ENCODE results near the gene C2orf74. TPM values are rescaled to one million over a fixed set of nuclear protein-coding genes. Genes with fewer than 3 reads are reported as not detected.

C2orf74 gene
- total and polyA plus RNA-seq, 2 experiments from 2014 or later: 5.7 to 21.5 TPM

DNA sequence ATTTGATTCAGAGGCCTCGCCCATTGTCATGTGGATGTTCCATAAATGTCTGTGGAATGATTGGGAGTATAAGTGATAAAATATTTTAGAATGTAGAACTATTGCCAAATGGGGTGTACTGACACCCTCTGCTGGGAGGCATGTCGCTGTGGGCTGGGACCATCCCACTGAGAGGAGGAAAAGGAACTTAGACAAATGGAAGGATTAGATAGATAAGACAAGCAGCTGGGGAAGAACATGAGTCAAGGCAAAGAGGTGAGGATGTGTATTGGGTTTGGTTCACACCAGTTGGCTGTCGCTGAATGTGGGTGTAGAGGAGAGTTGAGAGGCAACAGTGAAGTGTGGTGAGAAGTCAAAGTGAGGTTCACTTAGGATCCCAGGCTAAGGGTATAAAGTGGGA is 4.0 kb downstream of the C2orf74 start:
- Mint-ChIP-seq H3K36me3 (ENCODE audit: low read depth) (peaks cover 19% of the 10 kb centered on the region), H3K27me3 (ENCODE audit: insufficient read depth, low read depth, poor library complexity) (peaks cover 9% of the 10 kb centered on the region), H3K27ac (no peak overlapping the region), H3K4me3 (no peak overlapping the region), H3K9me3 (no peaks in the 10 kb centered on the region), H3K4me1 (no peaks in the 10 kb centered on the region)
- Histone ChIP-seq H2AFZ (no peak overlapping the region), H3K9me2 (ENCODE audit: insufficient read depth) (no peaks in the 10 kb centered on the region), H4K20me1 (replicated peaks; ENCODE audit: insufficient read depth) (no peaks in the 10 kb centered on the region), H3K27ac (ENCODE audit: low read depth) (no peak overlapping the region), H3K27me3 (ENCODE audit: insufficient read depth) (no peaks in the 10 kb centered on the region), H3K4me1 (ENCODE audit: insufficient read depth) (no peaks in the 10 kb centered on the region), H3K79me2 (replicated peaks; ENCODE audit: insufficient read depth) (no peaks in the 10 kb centered on the region), H3K4me3 (no peak overlapping the region), H3K4me2 (no peak overlapping the region), H3K36me3 (ENCODE audit: insufficient read depth) (no peaks in the 10 kb centered on the region), H3F3A (replicated peaks; ENCODE audit: low read depth) (no peaks in the 10 kb centered on the region)
- TF ChIP-seq, protein P1, sequence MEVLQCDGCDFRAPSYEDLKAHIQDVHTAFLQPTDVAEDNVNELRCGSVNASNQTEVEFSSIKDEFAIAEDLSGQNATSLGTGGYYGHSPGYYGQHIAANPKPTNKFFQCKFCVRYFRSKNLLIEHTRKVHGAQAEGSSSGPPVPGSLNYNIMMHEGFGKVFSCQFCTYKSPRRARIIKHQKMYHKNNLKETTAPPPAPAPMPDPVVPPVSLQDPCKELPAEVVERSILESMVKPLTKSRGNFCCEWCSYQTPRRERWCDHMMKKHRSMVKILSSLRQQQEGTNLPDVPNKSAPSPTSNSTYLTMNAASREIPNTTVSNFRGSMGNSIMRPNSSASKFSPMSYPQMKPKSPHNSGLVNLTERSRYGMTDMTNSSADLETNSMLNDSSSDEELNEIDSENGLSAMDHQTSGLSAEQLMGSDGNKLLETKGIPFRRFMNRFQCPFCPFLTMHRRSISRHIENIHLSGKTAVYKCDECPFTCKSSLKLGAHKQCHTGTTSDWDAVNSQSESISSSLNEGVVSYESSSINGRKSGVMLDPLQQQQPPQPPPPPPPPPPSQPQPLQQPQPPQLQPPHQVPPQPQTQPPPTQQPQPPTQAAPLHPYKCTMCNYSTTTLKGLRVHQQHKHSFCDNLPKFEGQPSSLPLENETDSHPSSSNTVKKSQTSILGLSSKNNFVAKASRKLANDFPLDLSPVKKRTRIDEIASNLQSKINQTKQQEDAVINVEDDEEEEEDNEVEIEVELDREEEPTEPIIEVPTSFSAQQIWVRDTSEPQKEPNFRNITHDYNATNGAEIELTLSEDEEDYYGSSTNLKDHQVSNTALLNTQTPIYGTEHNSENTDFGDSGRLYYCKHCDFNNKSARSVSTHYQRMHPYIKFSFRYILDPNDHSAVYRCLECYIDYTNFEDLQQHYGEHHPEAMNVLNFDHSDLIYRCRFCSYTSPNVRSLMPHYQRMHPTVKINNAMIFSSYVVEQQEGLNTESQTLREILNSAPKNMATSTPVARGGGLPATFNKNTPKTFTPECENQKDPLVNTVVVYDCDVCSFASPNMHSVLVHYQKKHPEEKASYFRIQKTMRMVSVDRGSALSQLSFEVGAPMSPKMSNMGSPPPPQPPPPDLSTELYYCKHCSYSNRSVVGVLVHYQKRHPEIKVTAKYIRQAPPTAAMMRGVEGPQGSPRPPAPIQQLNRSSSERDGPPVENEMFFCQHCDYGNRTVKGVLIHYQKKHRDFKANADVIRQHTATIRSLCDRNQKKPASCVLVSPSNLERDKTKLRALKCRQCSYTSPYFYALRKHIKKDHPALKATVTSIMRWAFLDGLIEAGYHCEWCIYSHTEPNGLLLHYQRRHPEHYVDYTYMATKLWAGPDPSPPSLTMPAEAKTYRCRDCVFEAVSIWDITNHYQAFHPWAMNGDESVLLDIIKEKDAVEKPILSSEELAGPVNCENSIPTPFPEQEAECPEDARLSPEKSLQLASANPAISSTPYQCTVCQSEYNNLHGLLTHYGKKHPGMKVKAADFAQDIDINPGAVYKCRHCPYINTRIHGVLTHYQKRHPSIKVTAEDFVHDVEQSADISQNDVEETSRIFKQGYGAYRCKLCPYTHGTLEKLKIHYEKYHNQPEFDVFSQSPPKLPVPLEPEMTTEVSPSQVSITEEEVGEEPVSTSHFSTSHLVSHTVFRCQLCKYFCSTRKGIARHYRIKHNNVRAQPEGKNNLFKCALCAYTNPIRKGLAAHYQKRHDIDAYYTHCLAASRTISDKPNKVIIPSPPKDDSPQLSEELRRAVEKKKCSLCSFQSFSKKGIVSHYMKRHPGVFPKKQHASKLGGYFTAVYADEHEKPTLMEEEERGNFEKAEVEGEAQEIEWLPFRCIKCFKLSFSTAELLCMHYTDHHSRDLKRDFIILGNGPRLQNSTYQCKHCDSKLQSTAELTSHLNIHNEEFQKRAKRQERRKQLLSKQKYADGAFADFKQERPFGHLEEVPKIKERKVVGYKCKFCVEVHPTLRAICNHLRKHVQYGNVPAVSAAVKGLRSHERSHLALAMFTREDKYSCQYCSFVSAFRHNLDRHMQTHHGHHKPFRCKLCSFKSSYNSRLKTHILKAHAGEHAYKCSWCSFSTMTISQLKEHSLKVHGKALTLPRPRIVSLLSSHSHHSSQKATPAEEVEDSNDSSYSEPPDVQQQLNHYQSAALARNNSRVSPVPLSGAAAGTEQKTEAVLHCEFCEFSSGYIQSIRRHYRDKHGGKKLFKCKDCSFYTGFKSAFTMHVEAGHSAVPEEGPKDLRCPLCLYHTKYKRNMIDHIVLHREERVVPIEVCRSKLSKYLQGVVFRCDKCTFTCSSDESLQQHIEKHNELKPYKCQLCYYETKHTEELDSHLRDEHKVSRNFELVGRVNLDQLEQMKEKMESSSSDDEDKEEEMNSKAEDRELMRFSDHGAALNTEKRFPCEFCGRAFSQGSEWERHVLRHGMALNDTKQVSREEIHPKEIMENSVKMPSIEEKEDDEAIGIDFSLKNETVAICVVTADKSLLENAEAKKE (CRISPR knock-in tag; IDR thresholded peaks at IDR 0.05): no peak
- TF ChIP-seq, protein P2, sequence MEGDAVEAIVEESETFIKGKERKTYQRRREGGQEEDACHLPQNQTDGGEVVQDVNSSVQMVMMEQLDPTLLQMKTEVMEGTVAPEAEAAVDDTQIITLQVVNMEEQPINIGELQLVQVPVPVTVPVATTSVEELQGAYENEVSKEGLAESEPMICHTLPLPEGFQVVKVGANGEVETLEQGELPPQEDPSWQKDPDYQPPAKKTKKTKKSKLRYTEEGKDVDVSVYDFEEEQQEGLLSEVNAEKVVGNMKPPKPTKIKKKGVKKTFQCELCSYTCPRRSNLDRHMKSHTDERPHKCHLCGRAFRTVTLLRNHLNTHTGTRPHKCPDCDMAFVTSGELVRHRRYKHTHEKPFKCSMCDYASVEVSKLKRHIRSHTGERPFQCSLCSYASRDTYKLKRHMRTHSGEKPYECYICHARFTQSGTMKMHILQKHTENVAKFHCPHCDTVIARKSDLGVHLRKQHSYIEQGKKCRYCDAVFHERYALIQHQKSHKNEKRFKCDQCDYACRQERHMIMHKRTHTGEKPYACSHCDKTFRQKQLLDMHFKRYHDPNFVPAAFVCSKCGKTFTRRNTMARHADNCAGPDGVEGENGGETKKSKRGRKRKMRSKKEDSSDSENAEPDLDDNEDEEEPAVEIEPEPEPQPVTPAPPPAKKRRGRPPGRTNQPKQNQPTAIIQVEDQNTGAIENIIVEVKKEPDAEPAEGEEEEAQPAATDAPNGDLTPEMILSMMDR (conservative IDR thresholded peaks at IDR 0.05; ENCODE audit: low read depth in 2 of 2): peak in 1 of 2 experiments; percentile 17; a peak in 2 of 4 replicates
- TF ChIP-seq ZNF331 (CRISPR knock-in tag; IDR thresholded peaks at IDR 0.05; ENCODE audit: low read depth) (no peak), NANOG (IDR thresholded peaks at IDR 0.05; ENCODE audit: borderline replicate concordance) (no peak)
- DNase-seq (ENCODE audit: low spot score) (no peak), ATAC-seq (no peak)

DNA sequence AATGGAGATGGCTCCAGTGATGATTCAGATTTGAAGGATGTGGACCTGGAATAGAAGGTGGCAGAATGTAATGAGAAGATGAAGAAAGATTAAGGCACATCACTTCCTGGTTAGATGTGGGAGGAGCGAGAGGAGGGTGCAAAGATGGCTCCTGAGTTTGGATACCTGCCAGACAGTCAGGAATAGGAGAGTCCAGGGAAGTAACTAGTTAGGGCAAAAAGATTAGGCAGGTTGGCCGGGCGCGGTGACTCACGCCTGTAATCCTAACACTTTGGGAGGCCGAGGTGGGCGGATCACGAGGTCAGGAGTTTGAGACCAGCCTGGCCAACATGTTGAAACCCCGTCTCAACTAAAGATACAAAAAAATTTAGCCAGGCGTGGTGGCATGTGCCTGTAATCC is 5.6 kb downstream of the C2orf74 start:
- H3K36me3 Mint-ChIP-seq (ENCODE audit: low read depth): peaks cover 19% of the 10 kb centered on the region
- Histone ChIP-seq H3K4me1 (ENCODE audit: insufficient read depth) (no peaks in the 10 kb centered on the region), H3F3A (replicated peaks; ENCODE audit: low read depth) (no peaks in the 10 kb centered on the region), H3K4me2 (no peak overlapping the region), H3K27me3 (ENCODE audit: insufficient read depth) (no peaks in the 10 kb centered on the region), H3K9me2 (ENCODE audit: insufficient read depth) (no peaks in the 10 kb centered on the region), H3K27ac (ENCODE audit: low read depth) (no peak overlapping the region), H4K20me1 (replicated peaks; ENCODE audit: insufficient read depth) (no peaks in the 10 kb centered on the region), H3K36me3 (ENCODE audit: insufficient read depth) (no peaks in the 10 kb centered on the region), H2AFZ (no peak overlapping the region), H3K79me2 (replicated peaks; ENCODE audit: insufficient read depth) (no peaks in the 10 kb centered on the region), H3K4me3 (no peak overlapping the region)
- ATAC-seq (no peak), DNase-seq (ENCODE audit: low spot score) (no peak)
- H3K4me3 Mint-ChIP-seq: no peak overlapping the region
- H3K9me3 Mint-ChIP-seq: no peaks in the 10 kb centered on the region
- H3K27me3 Mint-ChIP-seq (ENCODE audit: insufficient read depth, low read depth, poor library complexity): peaks cover 9% of the 10 kb centered on the region
- H3K4me1 Mint-ChIP-seq: no peaks in the 10 kb centered on the region
- H3K27ac Mint-ChIP-seq: no peak overlapping the region
- TF ChIP-seq, protein P2 (conservative IDR thresholded peaks at IDR 0.05; ENCODE audit: low read depth in 2 of 2): no peak
- TF ChIP-seq, protein P3, sequence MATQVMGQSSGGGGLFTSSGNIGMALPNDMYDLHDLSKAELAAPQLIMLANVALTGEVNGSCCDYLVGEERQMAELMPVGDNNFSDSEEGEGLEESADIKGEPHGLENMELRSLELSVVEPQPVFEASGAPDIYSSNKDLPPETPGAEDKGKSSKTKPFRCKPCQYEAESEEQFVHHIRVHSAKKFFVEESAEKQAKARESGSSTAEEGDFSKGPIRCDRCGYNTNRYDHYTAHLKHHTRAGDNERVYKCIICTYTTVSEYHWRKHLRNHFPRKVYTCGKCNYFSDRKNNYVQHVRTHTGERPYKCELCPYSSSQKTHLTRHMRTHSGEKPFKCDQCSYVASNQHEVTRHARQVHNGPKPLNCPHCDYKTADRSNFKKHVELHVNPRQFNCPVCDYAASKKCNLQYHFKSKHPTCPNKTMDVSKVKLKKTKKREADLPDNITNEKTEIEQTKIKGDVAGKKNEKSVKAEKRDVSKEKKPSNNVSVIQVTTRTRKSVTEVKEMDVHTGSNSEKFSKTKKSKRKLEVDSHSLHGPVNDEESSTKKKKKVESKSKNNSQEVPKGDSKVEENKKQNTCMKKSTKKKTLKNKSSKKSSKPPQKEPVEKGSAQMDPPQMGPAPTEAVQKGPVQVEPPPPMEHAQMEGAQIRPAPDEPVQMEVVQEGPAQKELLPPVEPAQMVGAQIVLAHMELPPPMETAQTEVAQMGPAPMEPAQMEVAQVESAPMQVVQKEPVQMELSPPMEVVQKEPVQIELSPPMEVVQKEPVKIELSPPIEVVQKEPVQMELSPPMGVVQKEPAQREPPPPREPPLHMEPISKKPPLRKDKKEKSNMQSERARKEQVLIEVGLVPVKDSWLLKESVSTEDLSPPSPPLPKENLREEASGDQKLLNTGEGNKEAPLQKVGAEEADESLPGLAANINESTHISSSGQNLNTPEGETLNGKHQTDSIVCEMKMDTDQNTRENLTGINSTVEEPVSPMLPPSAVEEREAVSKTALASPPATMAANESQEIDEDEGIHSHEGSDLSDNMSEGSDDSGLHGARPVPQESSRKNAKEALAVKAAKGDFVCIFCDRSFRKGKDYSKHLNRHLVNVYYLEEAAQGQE (IDR thresholded peaks at IDR 0.05; ENCODE audit: unreplicated experiment): no peak
- TF ChIP-seq JUNB (IDR thresholded peaks at IDR 0.05; ENCODE audit: unreplicated experiment) (no peak), EZH2phosphoT487 (IDR thresholded peaks at IDR 0.05; ENCODE audit: unreplicated experiment) (no peak), POLR2AphosphoS5 (IDR thresholded peaks at IDR 0.05; ENCODE audit: low read depth) (no peak), NANOG (IDR thresholded peaks at IDR 0.05; ENCODE audit: borderline replicate concordance) (no peak)

All from GM23338 (cell line).